NCI-H82 treated with DMSO at 0.1 percent for 48 hours (cell line): ENCODE measurements around the gene FOXQ1.

ENCODE experiments used
- DNase-seq: peaks from one replicate; lab custom pipeline; 2025; ENCODE audit not compliant: unreplicated experiment; lab: John Stamatoyannopoulos, UW

The FOXQ1 gene, protein sequence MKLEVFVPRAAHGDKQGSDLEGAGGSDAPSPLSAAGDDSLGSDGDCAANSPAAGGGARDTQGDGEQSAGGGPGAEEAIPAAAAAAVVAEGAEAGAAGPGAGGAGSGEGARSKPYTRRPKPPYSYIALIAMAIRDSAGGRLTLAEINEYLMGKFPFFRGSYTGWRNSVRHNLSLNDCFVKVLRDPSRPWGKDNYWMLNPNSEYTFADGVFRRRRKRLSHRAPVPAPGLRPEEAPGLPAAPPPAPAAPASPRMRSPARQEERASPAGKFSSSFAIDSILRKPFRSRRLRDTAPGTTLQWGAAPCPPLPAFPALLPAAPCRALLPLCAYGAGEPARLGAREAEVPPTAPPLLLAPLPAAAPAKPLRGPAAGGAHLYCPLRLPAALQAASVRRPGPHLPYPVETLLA

DNA sequence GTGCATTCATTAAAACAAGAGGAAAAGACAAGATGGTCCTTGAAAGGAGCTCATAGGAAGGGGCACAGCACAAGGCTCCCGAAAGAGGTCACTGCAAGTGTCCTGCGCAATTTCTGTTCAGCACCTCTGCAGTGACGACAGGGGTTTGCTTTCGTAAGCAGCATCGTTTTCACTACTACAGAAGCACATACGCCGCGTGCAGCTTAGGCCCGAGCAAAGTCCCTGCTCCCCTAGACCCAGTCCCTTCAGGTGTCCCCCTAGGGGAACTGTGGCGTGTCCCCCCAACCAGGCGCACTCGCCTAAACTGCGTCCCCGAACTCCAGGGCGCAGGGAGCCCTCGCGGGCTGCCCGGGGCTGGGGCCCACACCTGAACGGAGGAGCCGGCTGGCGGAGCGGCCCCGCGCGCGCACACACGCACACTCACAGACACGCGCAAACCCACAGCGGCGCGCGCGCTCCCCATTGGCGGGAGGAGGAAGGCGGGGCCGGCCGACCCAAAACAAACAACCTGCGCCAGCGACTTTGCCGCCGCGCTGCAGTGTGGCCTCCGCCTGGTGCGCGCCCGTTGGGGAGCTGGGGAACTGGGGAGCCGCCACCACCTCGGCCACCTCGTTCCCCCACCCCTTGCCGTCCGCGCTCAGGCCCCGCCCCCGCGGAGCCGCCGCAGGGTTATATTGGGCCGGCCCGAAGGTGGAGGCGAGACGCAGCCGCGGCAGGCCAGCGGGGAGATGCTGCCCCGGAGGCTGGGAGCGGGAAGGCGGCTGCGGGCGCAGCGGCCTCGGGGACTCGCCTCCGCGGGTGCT is at the start of gene FOXQ1:
TSS of gene FOXQ1 (plus strand) at position 699 of the 803 bp plus-strand sequence. CDS start 607 bp downstream, outside the sequence.
- DNase-seq = no peak

DNA sequence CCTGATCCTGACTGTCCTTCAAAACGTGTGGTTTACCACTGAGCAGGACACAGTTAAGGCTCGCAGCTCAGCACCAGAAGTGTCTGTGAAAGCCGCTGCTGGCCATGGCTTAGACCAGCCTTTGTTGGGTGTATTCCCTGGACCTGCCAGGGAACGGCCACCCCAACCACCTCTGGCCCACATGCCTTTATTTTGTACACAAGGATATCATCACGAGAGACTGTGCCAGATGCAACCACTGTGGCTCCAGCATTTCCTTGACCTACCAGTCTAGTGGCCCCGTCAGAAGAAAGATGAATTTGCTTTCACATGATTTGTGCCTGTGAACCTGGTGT is 49.2 kb upstream of the FOXQ1 start:
- no peak for DNase-seq

DNA sequence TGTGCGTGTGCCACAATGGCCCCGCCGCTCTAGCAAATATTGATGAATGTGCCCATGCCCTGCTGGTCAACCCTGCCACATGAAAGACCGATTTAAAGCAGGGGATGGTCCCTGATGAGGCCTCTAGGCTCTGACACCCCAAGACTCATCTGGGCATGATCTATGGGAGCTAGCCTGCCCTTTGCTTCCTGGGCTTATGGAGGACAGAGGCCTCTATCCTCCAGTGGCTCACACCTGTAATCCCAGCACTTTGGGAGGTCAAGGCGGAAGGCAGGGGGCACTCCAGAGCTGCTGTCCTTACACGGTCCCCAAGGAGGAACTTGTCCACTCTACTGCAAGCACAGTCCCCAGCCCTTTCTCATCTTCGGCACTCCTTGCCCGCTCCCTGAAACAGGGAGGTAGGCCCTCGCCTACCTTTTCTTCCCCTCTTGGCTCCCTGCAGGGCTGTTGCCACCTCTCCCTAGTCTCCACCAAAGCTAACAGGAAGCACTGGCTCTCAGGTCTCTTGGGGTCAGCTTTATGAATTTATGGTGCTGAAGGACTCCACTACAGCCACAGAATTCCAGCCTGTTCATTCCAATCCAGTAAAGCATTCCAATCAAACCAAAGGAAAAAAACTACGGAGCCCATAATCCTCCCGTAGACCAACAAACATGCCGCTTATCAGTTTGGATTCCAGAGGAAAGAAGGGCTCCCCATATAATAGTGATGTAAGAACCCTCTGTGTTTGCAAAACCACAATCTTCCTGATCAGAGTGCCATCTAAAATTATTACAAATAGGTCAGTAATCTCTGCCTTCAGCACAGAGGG is 48.7 kb upstream of the FOXQ1 start:
- no peak for DNase-seq

DNA sequence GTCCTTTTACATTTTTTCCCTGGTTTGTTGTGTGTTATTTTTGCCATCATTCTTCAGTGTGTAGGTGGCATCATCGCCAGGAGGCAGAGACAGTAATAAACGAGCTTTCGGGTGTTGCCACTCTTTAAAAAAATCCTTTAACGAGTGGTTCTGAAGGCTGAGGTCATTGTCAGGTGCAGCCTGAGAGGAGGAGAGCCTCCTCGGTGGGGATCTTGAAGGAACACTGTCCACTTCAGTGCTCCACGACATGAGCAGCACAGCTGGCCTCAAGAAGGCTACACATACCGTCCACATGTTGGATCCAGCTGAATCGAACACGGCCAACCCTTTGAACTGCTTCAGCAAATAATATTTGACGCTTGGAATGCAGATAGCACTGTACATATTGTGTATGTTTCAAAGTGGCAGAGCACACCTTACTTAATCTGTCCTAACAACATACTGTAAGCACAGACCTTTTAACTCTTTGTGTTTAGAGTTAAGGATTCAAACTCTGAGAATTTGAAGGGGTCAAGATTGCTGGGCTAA is 48.0 kb upstream of the FOXQ1 start:
- no peak for DNase-seq

DNA sequence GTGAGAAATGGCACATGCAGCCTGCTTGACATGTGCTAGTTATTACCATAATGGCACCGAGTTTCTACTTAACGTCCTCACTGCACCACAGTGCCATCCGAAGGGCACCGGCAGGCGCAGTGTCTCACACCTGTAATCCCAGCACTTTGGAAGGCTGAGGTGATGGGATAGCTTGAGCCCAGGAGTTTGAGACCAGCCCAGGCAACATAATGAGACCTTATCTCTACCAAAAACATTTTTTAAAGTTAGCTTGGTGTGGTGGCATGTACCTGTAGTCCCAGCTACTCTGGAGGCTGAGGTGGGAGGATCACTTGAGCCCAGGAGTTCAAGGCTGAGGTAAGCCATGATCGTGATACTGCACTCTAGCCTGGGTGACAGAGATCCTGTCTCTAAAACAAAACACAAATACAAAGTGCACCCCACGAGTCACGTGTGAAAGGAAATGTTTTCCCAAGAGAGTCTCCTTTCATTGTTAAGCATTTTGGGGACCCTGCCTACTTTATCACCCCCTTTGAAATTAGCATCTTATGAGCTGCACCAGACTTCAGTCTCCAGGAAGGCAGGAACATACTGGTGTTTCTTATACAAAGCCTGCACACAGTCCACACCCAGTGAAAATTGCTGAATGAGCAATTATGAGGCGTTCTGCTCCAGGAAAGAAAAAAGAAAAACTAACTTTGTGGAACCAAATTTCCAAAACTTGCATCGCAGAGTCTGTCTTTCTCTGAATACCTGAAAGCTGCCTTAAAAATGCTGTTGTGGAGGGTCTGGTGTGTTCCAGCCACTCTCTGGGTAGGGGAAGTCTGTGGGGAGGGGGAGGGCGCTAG is 47.1 kb upstream of the FOXQ1 start:
- no peak for DNase-seq

DNA sequence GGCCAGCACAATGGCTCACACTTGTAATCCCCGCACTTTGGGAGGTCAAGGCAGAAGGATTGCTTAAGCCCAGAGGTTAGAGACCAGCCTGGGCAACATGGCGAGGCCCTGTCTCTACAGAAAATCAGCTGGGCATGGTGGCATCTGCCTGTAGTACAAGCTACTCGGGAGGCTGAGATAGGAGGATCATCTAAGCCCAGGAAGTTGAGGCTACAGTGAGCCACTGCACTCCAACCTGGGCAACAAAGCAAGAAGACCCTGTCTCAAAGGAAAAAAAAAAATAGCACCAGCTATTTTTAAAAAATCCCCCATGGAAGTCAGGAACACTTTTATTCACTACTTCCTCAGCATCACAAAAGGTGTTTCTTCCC is 45.2 kb upstream of the FOXQ1 start:
- no peak for DNase-seq

DNA sequence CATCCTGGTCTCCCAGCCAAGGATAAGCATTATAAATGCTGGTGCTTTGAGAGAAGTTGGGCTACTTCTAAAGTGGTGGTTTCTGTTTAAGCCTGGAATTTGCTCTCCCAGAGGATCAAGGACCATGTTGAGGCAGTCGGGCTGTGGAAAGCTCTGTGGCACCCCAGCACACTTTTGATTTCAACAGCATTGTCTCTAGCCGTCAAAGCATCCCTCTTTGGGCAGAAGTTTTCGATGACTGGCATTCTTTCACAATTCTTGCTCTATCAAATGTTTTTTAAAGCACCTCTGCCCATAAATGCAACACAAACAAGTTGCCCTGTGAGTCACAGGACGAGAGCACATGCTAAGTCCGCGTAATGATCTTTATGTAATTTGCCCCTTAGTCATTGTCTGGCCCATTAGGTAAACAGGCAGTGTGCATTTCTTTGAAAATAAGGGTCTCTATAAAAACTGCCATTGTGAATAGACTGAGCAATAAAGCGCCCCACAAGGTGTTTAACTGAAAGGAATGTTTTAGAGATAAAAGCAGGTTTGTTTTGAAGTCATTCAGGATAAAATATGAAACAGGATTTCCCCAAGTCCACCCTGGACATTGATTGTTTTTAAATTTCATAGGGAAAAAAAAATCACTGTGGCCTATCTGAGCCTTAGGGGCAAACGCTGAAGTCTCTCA is 44.7 kb upstream of the FOXQ1 start:
- DNase-seq = no peak

DNA sequence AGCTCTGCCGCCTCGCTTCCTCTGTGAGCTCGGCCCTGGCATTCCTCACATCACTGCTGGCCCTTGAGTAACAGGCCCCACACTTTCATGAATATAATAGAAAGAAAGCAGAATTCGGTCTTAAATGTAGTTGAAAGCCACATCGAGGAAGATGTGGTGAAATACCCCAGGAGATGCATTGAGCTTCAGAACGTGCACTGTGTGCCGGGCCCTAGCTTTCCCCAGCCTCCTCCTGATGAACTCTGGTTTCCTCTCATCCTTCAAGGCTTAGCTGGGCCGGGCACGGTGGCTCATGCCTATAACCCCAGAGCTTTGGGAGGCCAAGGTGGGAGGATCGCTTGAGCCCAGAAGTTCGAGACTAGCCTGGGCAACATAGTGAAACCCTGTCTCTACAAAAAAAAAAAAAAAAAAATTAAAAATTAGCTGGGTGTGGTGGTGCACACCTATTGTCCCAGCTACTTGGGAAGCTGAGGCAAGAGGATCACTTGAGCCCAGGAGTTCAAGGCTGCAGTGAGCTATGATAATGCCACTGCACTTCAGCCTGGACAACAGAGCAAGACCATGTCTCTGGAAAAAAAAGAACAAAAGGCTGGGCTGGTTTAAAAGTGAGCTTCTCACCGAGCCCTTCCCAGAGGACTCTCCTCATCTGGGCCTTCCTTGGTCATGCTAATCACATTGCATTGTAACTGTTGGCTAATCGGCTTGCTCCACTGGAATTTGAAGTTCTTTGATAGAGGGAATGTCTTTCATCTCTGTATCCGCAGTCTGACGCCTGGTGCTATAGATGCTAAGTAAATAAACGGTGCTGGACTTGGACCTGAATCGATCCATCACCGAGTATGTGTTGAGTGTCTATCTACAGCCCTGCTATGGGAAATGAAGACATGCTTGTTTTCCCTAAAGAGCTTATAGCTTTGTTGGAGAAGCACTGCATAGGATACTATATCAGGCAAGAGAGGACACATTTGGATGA is 43.8 kb upstream of the FOXQ1 start:
- DNase-seq = no peak

DNA sequence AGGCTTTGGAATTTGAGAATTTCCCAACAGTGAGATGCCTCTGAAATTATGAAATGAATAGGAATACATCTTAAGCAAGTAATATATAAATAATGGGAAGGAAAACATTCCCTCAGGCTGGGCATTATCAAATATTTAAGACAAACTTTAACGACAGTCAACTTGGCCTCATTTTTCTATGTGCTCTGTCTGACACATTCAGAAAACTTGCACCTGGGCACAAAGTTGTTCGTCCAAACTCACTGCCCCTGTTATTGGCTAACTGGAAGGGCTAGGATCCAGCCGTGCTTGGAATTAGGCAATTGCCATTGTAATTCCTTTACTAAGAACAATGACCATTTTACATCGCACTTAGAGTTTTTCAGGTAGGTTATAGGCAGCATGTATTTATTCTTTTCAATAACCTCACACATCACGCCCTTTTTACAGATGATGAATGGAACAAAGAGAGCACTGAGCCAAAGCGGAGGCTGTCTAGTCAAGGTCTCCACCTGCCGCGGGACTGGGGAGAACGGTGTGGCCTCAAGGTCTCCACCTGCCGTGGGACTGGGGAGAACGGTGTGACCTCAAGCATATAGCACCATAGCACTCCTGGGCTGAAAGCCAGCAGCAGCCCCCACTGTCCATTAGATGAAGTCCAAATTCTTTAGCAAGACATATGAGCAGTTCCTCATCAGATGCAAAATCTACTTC is 40.7 kb upstream of the FOXQ1 start:
- DNase-seq = no peak

DNA sequence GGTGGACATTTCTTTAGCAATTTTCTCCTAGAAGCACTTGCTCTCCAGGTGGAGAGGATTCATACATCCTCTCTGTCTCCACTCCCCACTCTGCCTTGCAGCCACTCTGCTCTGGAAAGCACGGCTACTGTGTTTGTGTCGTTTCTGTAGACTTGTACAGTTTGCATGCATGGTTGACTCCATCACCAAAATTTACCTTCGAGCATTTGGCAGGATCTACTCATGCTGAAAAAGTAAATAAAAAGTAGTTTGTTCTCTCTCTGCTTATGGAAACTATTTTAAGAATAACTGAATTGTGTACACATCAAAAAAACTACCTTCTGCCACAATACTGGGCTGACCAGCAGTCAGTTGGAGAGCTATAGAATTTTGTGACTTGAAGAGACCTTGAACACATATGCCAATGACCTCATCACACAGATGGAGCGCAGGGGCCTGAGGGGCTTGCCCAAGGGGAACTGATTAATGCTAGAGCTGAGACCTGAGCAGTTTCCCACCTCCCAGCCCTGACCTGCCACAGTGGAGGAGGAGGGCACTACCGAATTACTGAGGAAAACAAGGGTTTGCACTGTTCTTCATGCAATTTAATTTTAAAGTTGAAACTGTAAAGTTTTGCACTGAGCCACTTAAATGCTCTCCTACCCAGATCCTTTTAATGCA is 33.7 kb upstream of the FOXQ1 start:
- DNase-seq = no peak

DNA sequence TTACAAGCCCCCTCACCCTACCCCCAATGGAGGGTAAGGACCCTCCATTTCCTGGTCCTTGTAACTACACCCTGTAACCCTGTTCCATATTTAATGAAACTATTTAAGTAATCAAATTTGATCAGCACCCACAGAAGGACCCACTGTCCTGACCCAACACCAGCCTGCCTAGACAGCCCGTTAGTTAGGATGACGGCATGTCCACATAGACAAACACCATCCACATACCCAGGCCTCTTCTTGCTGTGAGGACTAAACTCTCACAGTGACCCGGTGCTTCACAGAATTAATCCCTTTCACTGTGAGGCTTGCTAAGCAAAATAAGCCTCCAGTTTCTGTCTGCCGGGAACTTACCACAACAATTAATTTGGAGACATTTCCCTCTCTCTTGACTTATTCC is 32.8 kb upstream of the FOXQ1 start:
- no peak for DNase-seq

DNA sequence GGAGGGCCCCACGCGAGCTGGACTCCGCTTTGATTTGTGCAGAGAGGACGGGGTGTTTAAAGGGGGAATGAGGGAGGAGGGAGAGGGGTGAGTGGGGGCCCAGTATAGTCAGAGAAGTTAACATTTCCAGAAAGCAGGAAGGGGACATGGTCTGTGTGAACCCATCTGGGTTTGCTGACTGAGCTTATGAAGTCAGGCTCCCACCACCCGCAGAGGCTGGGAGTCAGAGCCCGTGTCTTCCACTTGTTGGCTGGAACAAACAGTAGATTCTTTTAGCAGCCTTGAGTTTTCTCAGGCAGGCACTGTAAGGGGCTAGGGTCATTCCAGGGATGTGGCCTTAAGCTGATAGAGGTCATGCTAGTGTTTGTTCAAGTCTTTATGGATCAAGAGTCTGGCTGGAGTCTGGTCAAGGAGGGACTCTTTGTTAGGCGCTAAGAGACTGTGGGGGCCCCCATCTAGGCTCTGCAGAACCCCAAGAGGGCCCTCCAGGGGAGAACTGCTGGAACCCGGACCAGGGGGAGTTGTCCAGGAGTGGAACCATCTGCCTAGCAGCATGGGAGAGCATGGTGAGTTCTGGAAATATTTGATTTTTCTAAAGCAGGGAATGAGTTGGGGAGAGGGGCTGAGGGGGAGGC is 31.1 kb upstream of the FOXQ1 start:
- no peak for DNase-seq

DNA sequence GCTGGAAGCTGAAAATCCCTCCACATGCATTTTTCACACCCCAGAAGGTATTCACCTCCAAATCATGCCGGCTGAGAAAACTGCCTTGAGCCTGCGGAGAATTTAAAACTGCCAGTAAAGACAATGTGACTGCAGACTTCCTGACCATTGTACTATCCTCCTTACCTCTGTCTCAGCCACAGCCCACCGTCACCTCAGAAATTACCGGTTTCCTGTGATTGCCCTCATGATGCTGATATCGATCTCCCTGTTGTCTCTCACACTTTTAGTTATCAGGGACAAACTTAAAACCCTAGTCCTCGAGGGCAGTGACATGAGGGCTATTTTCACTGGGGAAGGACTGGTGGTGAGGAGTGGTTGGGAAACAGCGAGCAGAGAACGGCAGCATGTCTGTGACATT is 30.2 kb upstream of the FOXQ1 start:
- DNase-seq = no peak

DNA sequence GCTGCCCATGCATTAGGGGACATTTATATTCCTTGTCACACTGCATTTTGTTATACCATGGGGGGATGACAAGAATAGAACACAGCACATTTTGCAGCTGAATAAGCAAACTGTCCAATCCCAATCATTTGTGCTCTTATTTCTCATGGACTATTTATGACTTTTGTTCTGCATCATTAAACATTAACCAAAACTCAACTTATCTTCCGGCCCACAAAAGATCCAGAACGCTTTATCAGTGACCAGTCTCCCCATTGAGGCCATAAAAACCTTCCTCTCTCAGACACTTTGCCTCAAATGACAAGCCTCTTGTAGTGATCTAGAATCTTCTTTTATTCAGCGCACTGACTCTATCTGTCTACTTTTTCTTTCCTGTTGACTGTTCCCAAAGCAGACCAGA is 28.4 kb upstream of the FOXQ1 start:
- DNase-seq = no peak

DNA sequence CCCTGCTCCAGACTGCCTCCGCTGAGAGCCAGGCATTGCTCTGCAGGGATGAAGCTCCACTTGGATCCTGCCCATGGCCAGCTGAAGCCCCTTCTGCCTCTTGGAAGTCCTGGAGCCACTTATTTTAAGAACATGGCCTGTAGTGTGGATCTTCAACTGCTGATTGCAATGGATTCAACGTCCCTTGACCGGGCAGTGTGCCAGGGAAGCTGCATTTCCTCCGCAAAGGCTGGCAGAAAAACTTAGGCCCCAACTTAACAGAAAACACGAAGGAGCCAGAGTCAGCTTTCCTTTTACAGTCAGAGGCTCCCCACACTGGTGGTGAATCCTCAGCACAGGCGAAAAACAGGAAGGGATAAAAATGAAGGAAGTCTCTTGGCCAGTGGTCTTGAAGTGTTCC is 26.3 kb upstream of the FOXQ1 start:
- no peak for DNase-seq

DNA sequence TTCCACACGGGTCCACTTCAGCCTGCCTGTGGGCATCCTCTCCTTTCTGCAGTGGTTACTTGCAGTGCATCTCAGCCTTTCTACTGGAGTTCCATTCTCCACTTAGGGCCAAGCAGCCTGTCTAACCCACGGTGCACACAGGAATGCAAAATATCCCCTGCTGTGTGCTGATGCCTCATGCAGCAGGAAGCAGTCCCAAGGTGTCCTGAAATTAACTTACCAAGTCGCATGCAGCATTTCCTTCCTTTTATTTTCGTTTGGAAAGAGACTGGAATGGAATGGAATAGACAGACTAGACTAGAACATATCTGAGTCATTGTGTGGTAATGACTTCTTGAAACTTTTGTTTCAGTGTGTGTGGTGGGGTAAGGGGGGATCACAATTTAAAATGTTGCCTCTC is 25.9 kb upstream of the FOXQ1 start:
- DNase-seq = no peak

DNA sequence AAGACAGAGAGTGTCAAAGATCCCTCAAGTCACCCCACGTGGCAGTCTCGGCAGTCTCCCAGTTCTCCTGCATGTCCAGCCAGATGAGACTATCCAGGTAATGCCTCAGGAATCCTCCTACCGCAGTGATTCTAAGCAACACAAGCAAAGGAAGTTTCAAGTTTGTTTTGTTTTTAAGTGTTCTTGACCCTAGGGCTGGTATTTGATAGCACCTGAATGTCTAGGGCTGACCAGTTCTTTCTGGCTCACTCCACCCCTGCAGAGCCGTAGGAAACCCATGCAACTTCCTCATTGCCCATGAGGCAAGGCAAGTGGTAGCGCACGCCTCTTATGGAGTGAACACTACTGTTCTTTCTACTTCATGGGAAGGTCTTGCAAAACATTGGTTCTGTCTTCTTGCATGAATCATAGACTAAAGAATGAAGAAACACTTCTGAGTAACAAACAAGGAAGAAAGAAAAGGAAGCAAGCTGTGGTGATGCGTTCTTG is 24.8 kb upstream of the FOXQ1 start:
- no peak for DNase-seq
